Spleen (tissue), 11 donors: ENCODE data around the gene LDLRAD2. TPM values are rescaled to one million over a fixed set of nuclear protein-coding genes. Genes with fewer than 3 reads are reported as not detected.

Experiments used
- DNase-seq: peaks from one replicate; pipeline ENCODE4 v3.0.0-alpha.2; 2020
- H3K27ac ChIP-seq, 8 donors: fragments of 200-600 bp; sonication (generic) in 7 of 8; 1 replicate in 4 of 8; 2 replicates in 4 of 8; pipeline versions ENCODE4 v1.5.0 to v1.8.0; 2016 to 2021; ENCODE audit warnings: inconsistent platforms in 4 of 8, mild to moderate bottlenecking in 4 of 8, moderate library complexity in 1 of 8
- H3K27me3 ChIP-seq, 7 donors: fragments of 200-600 bp; sonication (generic) in 6 of 7; replicated peaks in 1 of 7; 1 replicate in 4 of 7; 2 replicates in 3 of 7; pipeline versions ENCODE4 v1.5.0 to v1.8.0; 2016 to 2021; ENCODE audit warnings: inconsistent platforms in 3 of 7, mild to moderate bottlenecking in 1 of 7
- H3K36me3 ChIP-seq, 6 donors: fragments of 200-600 bp; sonication (generic) in 5 of 6; 1 replicate in 4 of 6; 2 replicates in 2 of 6; pipeline versions ENCODE4 v1.5.0 to v1.8.0; 2016 to 2021; ENCODE audit warnings: inconsistent platforms in 2 of 6
- H3K4me1 ChIP-seq, 6 donors: fragments of 200-600 bp; sonication (generic) in 5 of 6; 1 replicate in 3 of 6; 2 replicates in 3 of 6; pipeline versions ENCODE4 v1.5.0 to v1.8.0; 2016 to 2021; ENCODE audit warnings: inconsistent platforms in 3 of 6
- H3K4me3 ChIP-seq, 8 donors: fragments of 200-600 bp; sonication (generic) in 7 of 8; 1 replicate in 4 of 8; 2 replicates in 4 of 8; pipeline versions ENCODE4 v1.5.0 to v1.8.0; 2016 to 2021; ENCODE audit warnings: inconsistent platforms in 4 of 8, mild to moderate bottlenecking in 4 of 8, moderate library complexity in 2 of 8
- H3K9me3 ChIP-seq, 8 donors: fragments of 200-600 bp; sonication (generic) in 7 of 8; 1 replicate in 4 of 8; 2 replicates in 4 of 8; pipeline versions ENCODE4 v1.5.0 to v1.8.0; 2016 to 2021; ENCODE audit warnings: inconsistent platforms in 4 of 8
- POLR2A ChIP-seq, 3 donors: fragments of 450-650 bp; IDR thresholded peaks; one replicate each; pipeline ENCODE4 v1.5.1; 2017; ENCODE audit warnings: antibody characterized with exemption in 3 of 3, mild to moderate bottlenecking in 1 of 3
- POLR2AphosphoS5 ChIP-seq, 3 donors: sonication (generic); formaldehyde crosslinking; IDR thresholded peaks; one replicate each; pipeline ENCODE4 v1.5.1; 2017; ENCODE audit warnings: antibody characterized with exemption in 3 of 3
- WGBS, 5 donors: extraction: QIAGEN DNeasy Blood & Tissue Kit in 3 of 5; methylation state at CpG; one replicate each; pipeline versions ENCODE4 v1.1.5 to v1.1.7; 2013 to 2018; 5-methylcytosine and 5-hydroxymethylcytosine counted together
- intact Hi-C: fragments of 100-400 bp; cut with DNase I; formaldehyde crosslinking; loops from one replicate; pipeline ENCODE4 v1.15.0; 2023; ENCODE audit warnings: low total_unique reads
- polyA plus RNA-seq, 3 donors: library from polyadenylated mRNA; stranded (reverse); fragments of 200-250 nt; gene quantifications; one replicate each; pipeline ENCODE4 v1.2.1, GENCODE V29; 2013
- total RNA-seq, 7 donors: library from RNA; depleted of rRNA in 3 of 7; stranded (reverse); fragments of >200 nt in 3 of 7; fragmentation: NEBNext Ultra II Directional in 4 of 7; extraction: Animal tissue kit (Norgen Biotek cat#: 25700) in 4 of 7; gene quantifications; one replicate each; pipeline versions ENCODE4 v1.1.0 to v1.2.1, GENCODE V29; 2016 to 2021
- TF ChIP-seq, protein P1 (sequence below), 11 experiments: fragments of 200-600 bp in 7 of 11; fragments of 450-650 bp in 4 of 11; sonication (generic) in 4 of 11; IDR thresholded peaks in 8 of 11; conservative IDR thresholded peaks in 3 of 11; 1 replicate in 7 of 11; 2 replicates in 4 of 11; pipeline versions ENCODE4 v1.4.0 to v1.8.0; 2016 to 2021; ENCODE audit warnings: antibody characterized with exemption in 11 of 11, inconsistent platforms in 4 of 11, mild to moderate bottlenecking in 1 of 11
- donor health status: healthy with polysubstance abuse.
- donor health status: DM: no; HTN: no; CAD: no; lungs with moderate emphysema.
- donor health status: DM: no; HTN: no; CAD: no.
- donor health status: Bipolar disorder and iron deficiency.
- donor health status: healthy.
- donor health status: DM: no; HTN: no; CAD: no.
- donor health status: DM: yes; HTN: yes; CAD: no.

LDLRAD2 gene
- total and polyA plus RNA-seq, 10 donors = 0.94 to 4.3 (median 1.4) TPM

DNA sequence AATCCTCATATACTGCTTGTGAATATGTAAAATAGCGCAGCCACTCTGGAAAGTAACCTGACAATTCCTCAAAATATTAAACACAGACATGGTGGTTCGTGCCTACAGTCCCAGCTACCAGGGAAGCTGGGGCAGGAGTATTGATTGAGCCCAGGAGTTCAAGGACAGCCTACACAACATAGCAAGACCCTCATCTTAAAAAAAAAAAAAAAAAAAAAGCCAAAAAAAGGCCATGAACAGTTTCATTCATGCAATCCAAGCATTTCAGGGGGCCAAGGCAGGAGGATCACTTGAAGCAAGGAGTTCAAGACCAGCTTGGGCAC lies 33.7 kb upstream of the LDLRAD2 start:
- 80 to 100% (median 98%) methylated on average over 2 of the region's 2 CpGs for WGBS, 5 donors
- intact Hi-C loops = no loop called here
- peaks cover 33 to 89% (median 73%) of the 10 kb centered on the region in 6 donors for H3K4me1 ChIP-seq
- no peaks in the 10 kb centered on the region for H3K27me3 ChIP-seq
- TF ChIP-seq, protein P1, sequence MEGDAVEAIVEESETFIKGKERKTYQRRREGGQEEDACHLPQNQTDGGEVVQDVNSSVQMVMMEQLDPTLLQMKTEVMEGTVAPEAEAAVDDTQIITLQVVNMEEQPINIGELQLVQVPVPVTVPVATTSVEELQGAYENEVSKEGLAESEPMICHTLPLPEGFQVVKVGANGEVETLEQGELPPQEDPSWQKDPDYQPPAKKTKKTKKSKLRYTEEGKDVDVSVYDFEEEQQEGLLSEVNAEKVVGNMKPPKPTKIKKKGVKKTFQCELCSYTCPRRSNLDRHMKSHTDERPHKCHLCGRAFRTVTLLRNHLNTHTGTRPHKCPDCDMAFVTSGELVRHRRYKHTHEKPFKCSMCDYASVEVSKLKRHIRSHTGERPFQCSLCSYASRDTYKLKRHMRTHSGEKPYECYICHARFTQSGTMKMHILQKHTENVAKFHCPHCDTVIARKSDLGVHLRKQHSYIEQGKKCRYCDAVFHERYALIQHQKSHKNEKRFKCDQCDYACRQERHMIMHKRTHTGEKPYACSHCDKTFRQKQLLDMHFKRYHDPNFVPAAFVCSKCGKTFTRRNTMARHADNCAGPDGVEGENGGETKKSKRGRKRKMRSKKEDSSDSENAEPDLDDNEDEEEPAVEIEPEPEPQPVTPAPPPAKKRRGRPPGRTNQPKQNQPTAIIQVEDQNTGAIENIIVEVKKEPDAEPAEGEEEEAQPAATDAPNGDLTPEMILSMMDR (IDR thresholded peaks at IDR 0.05 in 8 of 11, conservative IDR thresholded peaks at IDR 0.05 in 3 of 11) = no peak
- no peak for TF ChIP-seq POLR2A (IDR thresholded peaks at IDR 0.05)
- TF ChIP-seq POLR2AphosphoS5 (IDR thresholded peaks at IDR 0.05) = no peak
- no peak for DNase-seq
- no peaks in the 10 kb centered on the region for H3K9me3 ChIP-seq
- no peak overlapping the region for H3K27ac ChIP-seq
- H3K36me3 ChIP-seq = no peaks in the 10 kb centered on the region
- no peak overlapping the region for H3K4me3 ChIP-seq

- H3K9me3 ChIP-seq = no peaks in the 10 kb centered on the region
- H3K4me3 ChIP-seq = peak overlapping the region in 2 of 8 donors; percentile 89 to 92
- WGBS, 5 donors = 57 to 70% (median 68%) methylated on average over 12 of the region's 12 CpGs
- intact Hi-C loops = no loop called here
- TF ChIP-seq POLR2AphosphoS5 (IDR thresholded peaks at IDR 0.05) (no peak), POLR2A (IDR thresholded peaks at IDR 0.05) (no peak)
- TF ChIP-seq, protein P1 (IDR thresholded peaks at IDR 0.05 in 8 of 11, conservative IDR thresholded peaks at IDR 0.05 in 3 of 11) = no peak
- DNase-seq = no peak
- peak overlapping the region in 6 of 8 donors; percentile 17 to 99 (median 96) for H3K27ac ChIP-seq
- no peaks in the 10 kb centered on the region for H3K27me3 ChIP-seq
- H3K36me3 ChIP-seq = no peaks in the 10 kb centered on the region
- H3K4me1 ChIP-seq = peaks cover 25 to 83% (median 65%) of the 10 kb centered on the region in 6 donors
Measured at GRCh38 chr1:21779613-21780521, 32.2 kb upstream of the LDLRAD2 start.

DNA sequence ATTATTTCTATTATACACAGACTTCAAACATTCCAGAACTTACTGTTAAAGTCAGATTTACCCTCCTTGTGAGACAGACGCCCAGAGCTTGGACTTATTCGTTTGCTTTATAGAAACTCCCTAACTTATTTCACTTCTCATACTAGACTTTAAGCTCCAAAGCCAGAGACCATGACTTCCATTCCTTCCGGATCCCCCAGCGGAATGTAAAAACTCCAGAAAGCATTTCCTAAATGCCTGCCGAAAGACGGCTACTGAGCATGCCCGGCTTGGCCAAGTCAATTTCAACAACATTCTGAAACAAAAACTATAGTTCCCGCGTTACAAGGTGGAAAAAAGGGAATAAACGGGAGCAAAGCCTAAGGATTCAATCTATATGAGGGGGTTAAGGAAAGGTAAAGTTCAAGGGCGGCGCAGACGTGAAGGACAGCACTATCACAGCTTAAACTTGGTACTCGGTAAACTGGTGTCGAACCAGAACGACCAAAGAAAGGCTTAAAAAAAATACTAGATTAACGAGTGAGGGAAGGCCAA lies 30.2 kb upstream of the LDLRAD2 start:
- peaks cover 21 to 62% (median 49%) of the 10 kb centered on the region in 6 donors for H3K4me1 ChIP-seq
- H3K4me3 ChIP-seq = peak overlapping the region; percentile 62 to 100 (median 98)
- H3K36me3 ChIP-seq = no peaks in the 10 kb centered on the region
- DNase-seq = no peak
- WGBS, 5 donors = 0 to 2% (median 1%) methylated on average over 17 of the region's 17 CpGs
- TF ChIP-seq POLR2A (IDR thresholded peaks at IDR 0.05) = no peak
- TF ChIP-seq POLR2AphosphoS5 (IDR thresholded peaks at IDR 0.05) = no peak
- TF ChIP-seq, protein P1 (IDR thresholded peaks at IDR 0.05 in 8 of 11, conservative IDR thresholded peaks at IDR 0.05 in 3 of 11) = no peak
- intact Hi-C loops = no loop called here
- H3K27ac ChIP-seq = peak overlapping the region; percentile 95 to 100 (median 100)
- H3K9me3 ChIP-seq = no peaks in the 10 kb centered on the region
- H3K27me3 ChIP-seq = no peaks in the 10 kb centered on the region

DNA sequence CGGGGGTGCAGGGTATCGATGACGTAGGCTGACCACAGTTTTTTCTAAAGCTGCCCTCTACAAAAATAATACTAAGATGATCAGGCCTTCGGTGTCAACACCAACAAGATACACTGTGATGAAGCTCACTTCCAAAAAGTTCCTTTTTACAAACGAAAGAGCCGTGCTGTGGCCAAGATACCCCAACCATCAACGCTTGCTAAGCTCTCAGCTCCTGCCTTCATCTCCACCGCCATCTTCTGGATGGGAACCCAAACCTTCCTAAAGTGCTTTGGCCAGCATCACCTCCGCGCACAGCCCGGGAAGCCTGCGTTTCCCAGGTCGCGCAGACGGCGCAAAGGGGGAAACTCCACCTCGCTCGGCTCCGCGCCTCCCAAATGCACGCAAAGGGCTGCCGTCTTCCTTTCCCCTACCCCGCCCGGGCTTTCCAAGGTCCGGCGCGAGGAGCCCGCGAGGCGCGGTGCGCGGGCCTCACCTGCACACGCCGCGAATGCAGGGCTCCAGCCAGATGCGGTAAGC lies 29.7 kb upstream of the LDLRAD2 start:
- Histone ChIP-seq H3K4me1 (peaks cover 21 to 57% (median 44%) of the 10 kb centered on the region in 6 donors), H3K36me3 (no peaks in the 10 kb centered on the region), H3K4me3 (peak overlapping the region; percentile 62 to 100 (median 98)), H3K27me3 (no peaks in the 10 kb centered on the region), H3K9me3 (no peaks in the 10 kb centered on the region), H3K27ac (peak overlapping the region; percentile 95 to 100 (median 100))
- DNase-seq = no peak
- intact Hi-C loops = no loop called here
- WGBS, 5 donors = 0 to 1% (median 0%) methylated on average over 23 to 37 of the region's 37 CpGs
- TF ChIP-seq, protein P1 (IDR thresholded peaks at IDR 0.05 in 8 of 11, conservative IDR thresholded peaks at IDR 0.05 in 3 of 11) = peak in 5 of 11 experiments; percentile 9 to 36 (median 25)
- TF ChIP-seq POLR2AphosphoS5 (IDR thresholded peaks at IDR 0.05) (no peak), POLR2A (IDR thresholded peaks at IDR 0.05) (no peak)
